T-cell (primary cell): Measurements from ENCODE around the gene FMN2. TPM values are rescaled to one million over a fixed set of nuclear protein-coding genes. Genes with fewer than 3 reads are reported as not detected.

Source experiments
- ATAC-seq, 4 experiments: fragments of 200-7000 bp in 3 of 4; fragments of 150-1000 bp in 1 of 4; cut with Tn5 transposase; replicated peaks in 1 of 4; 1 replicate in 3 of 4; 2 replicates in 1 of 4; pipeline ENCODE4 v1.10.0; 2021; ENCODE audit warnings: moderate library complexity in 3 of 4, mild to moderate bottlenecking in 2 of 4, moderate number of reproducible peaks in 1 of 4
- CTCF ChIA-PET, 2 donors: fragments of 300-600 bp; sonication (Branson Sonifier 250); formaldehyde crosslinking; loops; one replicate each; lab custom pipeline; 2022; ENCODE audit warnings: antibody characterized with exemption in 2 of 2; lab: Charles Lee
- POLR2A ChIA-PET, 2 donors: fragments of 300-600 bp; sonication (Branson Sonifier 250); formaldehyde crosslinking; loops; one replicate each; lab custom pipeline; 2022; ENCODE audit warnings: antibody characterized with exemption in 2 of 2; lab: Charles Lee
- DNase-seq, 35 experiments: peaks; one replicate each; pipeline versions ENCODE4 v3.0.0 to v3.0.0-alpha.2; 2013 to 2023
- H3K27ac ChIP-seq: one replicate; pipeline ENCODE4 v1.5.1; 2013; ENCODE audit warnings: low read length
- H3K27me3 ChIP-seq, 2 experiments: replicated peaks in 1 of 2; 1 replicate in 1 of 2; 2 replicates in 1 of 2; pipeline versions ENCODE4 v1.6.1 to v1.7.0; 2013; ENCODE audit warnings: low read length in 1 of 2, mixed read lengths in 1 of 2; ENCODE audit not compliant: control insufficient read depth in 2 of 2, insufficient read depth in 2 of 2; ENCODE audit errors: extremely low read depth in 1 of 2
- H3K36me3 ChIP-seq, 2 donors: 1 replicate in 1 of 2; 2 replicates in 1 of 2; pipeline versions ENCODE4 v1.6.1 to v1.7.0; 2013; ENCODE audit warnings: low read length in 1 of 2; ENCODE audit not compliant: control insufficient read depth in 2 of 2, insufficient read depth in 1 of 2; ENCODE audit errors: extremely low read depth in 1 of 2
- H3K4me1 ChIP-seq, 2 experiments: 1 replicate in 1 of 2; 2 replicates in 1 of 2; pipeline versions ENCODE4 v1.6.1 to v1.7.0; 2013; ENCODE audit warnings: low read length in 2 of 2, mixed read lengths in 1 of 2; ENCODE audit not compliant: insufficient read depth in 2 of 2, control insufficient read depth in 1 of 2; ENCODE audit errors: extremely low read depth in 1 of 2
- H3K4me3 ChIP-seq, 2 donors: 1 replicate in 1 of 2; 2 replicates in 1 of 2; pipeline versions ENCODE4 v1.5.1 to v1.7.0; 2013; ENCODE audit warnings: mild to moderate bottlenecking in 2 of 2, low read length in 1 of 2, moderate library complexity in 1 of 2; ENCODE audit not compliant: control insufficient read depth in 1 of 2; ENCODE audit errors: extremely low read depth in 1 of 2
- H3K9me3 ChIP-seq: 2 replicates; pipeline ENCODE4 v1.7.0; 2013
- H3K27ac Mint-ChIP-seq, 2 donors: one replicate each; pipeline ENCODE4 v1.8.0; 2020 to 2021; ENCODE audit warnings: mild to moderate bottlenecking in 2 of 2, mixed read lengths in 2 of 2
- H3K27me3 Mint-ChIP-seq, 2 donors: one replicate each; pipeline ENCODE4 v1.8.0; 2021 to 2022; ENCODE audit warnings: mixed read lengths in 2 of 2
- H3K36me3 Mint-ChIP-seq: one replicate; pipeline ENCODE4 v1.8.0; 2021; ENCODE audit warnings: mixed read lengths
- H3K4me1 Mint-ChIP-seq, 3 donors: one replicate each; pipeline ENCODE4 v1.8.0; 2020 to 2022; ENCODE audit warnings: mixed read lengths in 3 of 3, mild to moderate bottlenecking in 1 of 3
- H3K4me3 Mint-ChIP-seq, 3 donors: one replicate each; pipeline ENCODE4 v1.8.0; 2020 to 2022; ENCODE audit warnings: mild to moderate bottlenecking in 3 of 3, mixed read lengths in 3 of 3, moderate library complexity in 3 of 3
- H3K9me3 Mint-ChIP-seq, 3 donors: one replicate each; pipeline ENCODE4 v1.8.0; 2020 to 2022; ENCODE audit warnings: mixed read lengths in 3 of 3
- whole genome bisulfite sequencing: methylation state at CpG from one replicate; pipeline ENCODE4 v1.1.5; 2013; ENCODE audit warnings: missing lambda C conversion rate; ENCODE audit not compliant: insufficient coverage; 5-methylcytosine and 5-hydroxymethylcytosine counted together
- total RNA-seq, 35 experiments: library from RNA in 6 of 35; stranded (reverse) in 6 of 35; fragments of 120-200 nt in 1 of 35; gene quantifications; one replicate each; pipeline versions ENCODE4 v1.2.1 to v1.2.4 and lab custom pipeline; 2013 to 2026

Gene FMN2
- total RNA-seq, 5 donors from 2014 or later (not counting 1 experiment from before 2014, with no cell fraction given): not detected

DNA sequence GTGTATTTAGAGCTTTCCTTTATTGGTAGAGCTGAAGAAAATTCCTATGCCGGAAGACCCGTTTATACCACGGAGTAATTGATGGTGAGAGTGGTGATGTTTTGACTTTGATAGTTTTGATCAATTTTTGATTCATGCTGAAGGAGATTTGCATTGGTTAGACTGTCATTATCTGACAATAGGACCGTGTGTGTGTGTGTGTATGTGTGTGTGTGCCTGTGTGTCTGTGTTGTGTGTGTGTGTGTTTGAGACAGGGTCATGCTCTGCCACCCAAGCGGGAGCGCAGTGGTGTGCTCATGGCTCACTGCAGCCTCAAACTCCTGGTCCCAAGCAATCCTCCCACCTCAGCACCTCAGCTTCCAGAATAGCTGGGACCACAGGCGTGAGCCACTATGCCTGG lies 9.6 kb downstream of the FMN2 start:
- Mint-ChIP-seq H3K4me1 (no peaks in the 10 kb centered on the region), H3K27ac (no peak overlapping the region), H3K36me3 (no peaks in the 10 kb centered on the region), H3K27me3 (peaks cover 9 to 10% of the 10 kb centered on the region in 2 donors), H3K4me3 (no peak overlapping the region), H3K9me3 (no peaks in the 10 kb centered on the region)
- no peaks in the 10 kb centered on the region for H3K36me3 ChIP-seq
- 77% methylated on average over 4 of the region's 7 CpGs for WGBS
- no peak overlapping the region for H3K27ac ChIP-seq
- ChIA-PET CTCF (interaction anchor here in 1 of 2 donors (0.6 to 0.7 kb wide), 2 partner anchors 45 to 98 kb away, joined by 3 to 4 read pairs; no protein-coding TSS in a partner anchor), POLR2A (no interaction called here)
- no peaks in the 10 kb centered on the region for H3K9me3 ChIP-seq
- no peak overlapping the region for H3K4me3 ChIP-seq
- no peak for DNase-seq
- no peak for ATAC-seq
- peaks cover 0 to 9% of the 10 kb centered on the region in 2 experiments for H3K27me3 ChIP-seq
- no peaks in the 10 kb centered on the region for H3K4me1 ChIP-seq

DNA sequence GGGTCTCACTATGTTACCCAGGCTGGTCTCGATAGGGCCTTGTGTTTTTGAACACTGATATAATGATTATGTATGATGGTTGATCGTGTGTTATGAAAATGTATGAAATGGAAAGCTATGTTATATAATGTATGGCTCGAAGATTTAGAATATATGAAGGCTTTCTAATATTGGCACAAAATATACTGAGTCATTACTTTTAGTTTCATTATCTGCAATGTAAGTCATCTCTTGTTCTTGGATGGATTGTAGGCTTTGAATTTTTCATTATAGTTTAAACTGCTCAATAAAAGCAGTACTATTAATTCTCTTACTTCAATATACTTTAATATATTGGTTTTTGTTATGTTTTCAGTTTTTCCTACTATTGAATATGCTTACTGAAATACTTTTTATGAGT lies 10.1 kb downstream of the FMN2 start:
- POLR2A ChIA-PET: no interaction called here
- CTCF ChIA-PET: interaction anchor here in 1 of 2 donors (0.7 kb wide), 1 partner anchor 98 kb away, joined by 3 read pairs; no protein-coding TSS in a partner anchor
- no peak overlapping the region for H3K4me3 Mint-ChIP-seq
- no peaks in the 10 kb centered on the region for H3K36me3 Mint-ChIP-seq
- peaks cover 0 to 9% of the 10 kb centered on the region in 2 experiments for H3K27me3 ChIP-seq
- H3K9me3 Mint-ChIP-seq: no peaks in the 10 kb centered on the region
- H3K4me1 ChIP-seq: no peaks in the 10 kb centered on the region
- no peak overlapping the region for H3K4me3 ChIP-seq
- WGBS: no CpG with 5 or more reads among the region's 3 CpGs
- no peak overlapping the region for H3K27ac ChIP-seq
- no peaks in the 10 kb centered on the region for H3K36me3 ChIP-seq
- H3K27ac Mint-ChIP-seq: no peak overlapping the region
- no peak for ATAC-seq
- DNase-seq: no peak
- H3K9me3 ChIP-seq: no peaks in the 10 kb centered on the region
- H3K27me3 Mint-ChIP-seq: peaks cover 6 to 9% of the 10 kb centered on the region in 2 donors
- no peaks in the 10 kb centered on the region for H3K4me1 Mint-ChIP-seq

DNA sequence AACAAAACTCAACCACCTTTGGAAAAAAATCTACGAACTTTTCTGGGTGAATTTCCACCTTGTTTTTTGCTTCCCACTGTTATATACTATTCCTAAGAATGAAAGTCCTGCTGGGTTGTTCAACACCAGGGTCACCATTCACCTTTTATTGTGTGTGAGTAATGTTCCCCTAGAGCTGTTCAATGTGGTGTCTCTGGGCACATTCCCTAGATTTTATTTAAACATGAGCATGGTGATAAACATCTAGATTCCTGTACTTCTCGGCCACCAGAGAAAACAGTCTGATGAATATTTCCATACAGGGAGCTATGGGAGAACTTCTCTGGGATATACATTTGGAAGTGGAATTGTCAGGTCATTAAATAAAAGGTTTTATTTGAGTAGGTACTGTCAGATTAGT lies 13.0 kb downstream of the FMN2 start:
- Mint-ChIP-seq H3K36me3 (no peaks in the 10 kb centered on the region), H3K4me3 (no peak overlapping the region), H3K27ac (no peak overlapping the region), H3K4me1 (no peaks in the 10 kb centered on the region), H3K27me3 (peaks cover under 1 to 6% of the 10 kb centered on the region in 2 donors), H3K9me3 (no peaks in the 10 kb centered on the region)
- DNase-seq (no peak), ATAC-seq (no peak)
- no CpG with 5 or more reads among the region's 2 CpGs for WGBS
- H3K27me3 ChIP-seq: peaks cover 0 to 5% of the 10 kb centered on the region in 2 experiments
- H3K27ac ChIP-seq: no peak overlapping the region
- CTCF ChIA-PET: interaction anchor here in 1 of 2 donors (0.7 kb wide), 1 partner anchor 34 kb away, joined by 10 read pairs; no protein-coding TSS in a partner anchor
- H3K4me1 ChIP-seq: no peaks in the 10 kb centered on the region
- POLR2A ChIA-PET: no interaction called here
- H3K9me3 ChIP-seq: no peaks in the 10 kb centered on the region
- H3K36me3 ChIP-seq: no peaks in the 10 kb centered on the region
- H3K4me3 ChIP-seq: no peak overlapping the region

- no peaks in the 10 kb centered on the region for H3K4me1 ChIP-seq
- no peaks in the 10 kb centered on the region for H3K36me3 ChIP-seq
- H3K9me3 ChIP-seq: no peaks in the 10 kb centered on the region
- Mint-ChIP-seq H3K36me3 (no peaks in the 10 kb centered on the region), H3K9me3 (no peaks in the 10 kb centered on the region), H3K27me3 (peaks cover 0 to 6% of the 10 kb centered on the region in 2 donors), H3K4me3 (no peak overlapping the region), H3K27ac (no peak overlapping the region), H3K4me1 (no peaks in the 10 kb centered on the region)
- ChIA-PET POLR2A (no interaction called here), CTCF (no interaction called here)
- H3K27ac ChIP-seq: no peak overlapping the region
- no peak overlapping the region for H3K4me3 ChIP-seq
- H3K27me3 ChIP-seq: no peaks in the 10 kb centered on the region
- 100% methylated on average over 1 of the region's 3 CpGs for WGBS
- ATAC-seq (no peak), DNase-seq (no peak)
Observed at GRCh38 chr1:240107058-240107684, 15.5 kb downstream of the FMN2 start.

- Mint-ChIP-seq H3K36me3 (no peaks in the 10 kb centered on the region), H3K27me3 (peaks cover 0 to 6% of the 10 kb centered on the region in 2 donors), H3K27ac (no peak overlapping the region), H3K4me3 (no peak overlapping the region), H3K9me3 (no peaks in the 10 kb centered on the region), H3K4me1 (no peaks in the 10 kb centered on the region)
- Histone ChIP-seq H3K4me3 (no peak overlapping the region), H3K36me3 (no peaks in the 10 kb centered on the region), H3K9me3 (no peaks in the 10 kb centered on the region), H3K27ac (no peak overlapping the region), H3K27me3 (no peaks in the 10 kb centered on the region), H3K4me1 (no peaks in the 10 kb centered on the region)
- no peak for DNase-seq
- ChIA-PET POLR2A (no interaction called here), CTCF (no interaction called here)
- ATAC-seq: no peak
- no CpG with 5 or more reads among the region's 2 CpGs for WGBS
Observed at GRCh38 chr1:240109130-240109529, 17.4 kb downstream of the FMN2 start.

DNA sequence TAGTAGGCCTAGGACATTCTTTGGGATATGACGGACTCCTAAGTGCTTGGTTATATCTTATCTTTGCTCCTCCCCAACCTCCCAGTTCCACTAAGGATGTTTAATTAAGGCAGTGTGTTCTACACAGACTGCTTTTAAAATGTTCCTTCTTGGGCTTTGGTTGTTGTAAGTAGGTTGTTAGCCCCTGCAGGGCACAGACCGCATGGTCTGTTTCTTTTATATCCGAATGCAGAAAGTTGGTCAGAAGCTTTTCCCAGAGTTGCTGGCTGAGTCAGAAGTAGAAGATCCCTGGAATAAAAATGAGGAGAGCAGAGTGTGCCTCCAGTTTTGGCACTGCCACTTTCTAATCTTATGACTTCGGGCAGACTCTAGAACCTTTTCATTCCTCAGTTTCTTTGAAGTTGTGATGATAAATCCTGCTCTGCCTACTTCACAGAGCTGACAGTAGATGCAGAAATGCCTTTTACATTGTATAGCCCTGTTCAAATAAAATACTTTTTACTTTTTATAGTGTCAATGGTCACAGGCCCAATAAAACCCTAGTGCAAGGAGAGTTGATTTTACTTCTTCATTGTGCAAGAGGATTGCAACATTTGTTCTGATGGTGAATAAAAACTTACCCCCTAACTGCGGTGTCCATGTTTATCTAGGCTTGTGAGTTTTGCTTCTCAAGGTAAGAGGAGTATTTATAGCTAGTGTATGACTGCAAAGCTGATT lies 18.4 kb downstream of the FMN2 start:
- WGBS: 100% methylated on average over 1 of the region's 5 CpGs

More for the DNA sequence above, 18.4 kb downstream of the FMN2 start:
- no peaks in the 10 kb centered on the region for H3K4me1 ChIP-seq
- DNase-seq: no peak
- no peak overlapping the region for H3K4me3 ChIP-seq
- H3K27me3 ChIP-seq: no peaks in the 10 kb centered on the region
- POLR2A ChIA-PET: no interaction called here
- Mint-ChIP-seq H3K4me3 (no peak overlapping the region), H3K4me1 (no peaks in the 10 kb centered on the region), H3K27ac (no peak overlapping the region), H3K9me3 (no peaks in the 10 kb centered on the region), H3K27me3 (peaks cover 0 to 6% of the 10 kb centered on the region in 2 donors), H3K36me3 (no peaks in the 10 kb centered on the region)
- CTCF ChIA-PET: no interaction called here
- no peaks in the 10 kb centered on the region for H3K9me3 ChIP-seq
- no peaks in the 10 kb centered on the region for H3K36me3 ChIP-seq
- H3K27ac ChIP-seq: no peak overlapping the region
- no peak for ATAC-seq
